ENCODE results near the gene MRM1.

MRM1 gene

DNA sequence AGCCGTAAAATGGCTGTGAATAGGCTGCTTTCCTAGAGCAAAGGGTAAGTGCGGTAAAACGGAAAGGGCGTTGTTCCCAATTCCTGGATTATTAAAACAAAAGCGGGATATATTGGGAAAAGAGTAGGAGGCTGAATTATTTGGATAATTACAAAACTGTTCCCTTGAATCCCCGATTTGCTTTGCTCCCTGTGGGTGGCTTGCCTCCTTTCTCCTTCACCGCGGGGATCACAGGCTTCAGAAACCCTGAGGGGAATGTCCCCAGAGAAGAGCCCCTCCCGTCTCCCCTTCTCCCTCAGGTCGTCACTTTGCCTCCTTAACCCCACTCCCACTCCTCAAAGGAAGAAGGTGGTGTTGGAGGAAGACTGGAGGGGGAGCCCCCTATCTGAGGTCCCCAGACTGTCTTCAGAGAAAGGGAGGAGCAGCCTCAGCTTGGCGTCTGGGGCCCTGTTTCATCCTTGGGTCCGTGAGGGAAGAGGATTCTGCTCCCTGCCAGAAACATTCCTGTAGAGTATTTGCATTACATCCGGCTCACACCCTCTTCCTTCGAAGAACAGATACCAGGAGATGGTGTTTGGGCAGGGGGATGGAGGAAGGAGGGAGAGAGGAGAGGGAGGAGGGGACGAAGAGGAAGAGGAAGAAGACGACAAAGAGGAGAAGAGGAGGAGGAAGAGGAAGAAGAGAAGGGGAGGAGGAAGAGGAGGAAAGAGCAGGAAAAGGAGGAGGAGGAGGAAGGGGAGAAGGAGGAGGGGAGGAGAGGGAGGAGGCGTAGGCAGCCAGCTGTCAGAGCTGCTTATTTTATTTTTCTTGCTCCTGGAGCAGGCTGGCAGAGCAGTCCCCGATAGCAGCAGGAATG lies 31.8 kb downstream of the MRM1 start:
- no peak for DNase-seq

DNA sequence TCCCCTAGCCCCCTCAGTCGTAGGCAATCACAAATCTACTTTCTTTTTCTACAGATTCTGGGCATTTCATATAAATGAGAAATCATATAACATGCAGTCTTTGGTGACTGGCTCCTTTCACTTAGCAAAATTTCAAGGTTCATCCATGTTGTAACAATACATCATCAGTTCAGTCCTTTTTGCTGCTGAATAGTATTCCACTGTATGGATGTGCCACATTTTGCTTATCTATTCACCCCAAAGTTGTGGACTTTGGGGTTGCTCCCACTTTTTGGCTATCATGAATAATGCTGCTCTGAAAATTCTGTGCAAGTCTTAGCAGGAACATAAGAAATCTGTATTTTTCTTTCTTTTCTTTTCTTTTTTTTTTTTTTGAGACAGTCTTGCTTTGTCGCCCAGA lies 39.0 kb downstream of the MRM1 start:
- DNase-seq, result no peak

DNA sequence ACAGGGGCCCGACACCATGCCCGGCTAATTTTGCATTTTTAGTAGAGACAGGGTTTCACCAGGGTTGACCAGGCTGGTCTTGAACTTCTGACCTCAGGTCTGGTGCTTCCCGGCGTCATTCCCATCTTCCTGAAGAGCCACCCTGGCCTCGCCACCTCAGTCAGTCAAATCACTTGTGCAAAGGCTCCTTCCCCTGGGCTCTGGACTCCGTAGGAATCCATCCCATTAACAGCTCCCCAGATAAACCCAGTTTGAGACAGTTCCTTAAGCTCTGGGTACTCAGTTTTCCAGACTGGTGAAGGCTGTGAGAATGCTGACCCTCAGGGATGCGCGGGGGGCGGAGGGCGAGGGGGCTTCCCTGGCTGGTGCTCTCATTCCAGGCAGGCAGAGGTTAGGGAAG lies 39.5 kb downstream of the MRM1 start:
- DNase-seq, result no peak

DNA sequence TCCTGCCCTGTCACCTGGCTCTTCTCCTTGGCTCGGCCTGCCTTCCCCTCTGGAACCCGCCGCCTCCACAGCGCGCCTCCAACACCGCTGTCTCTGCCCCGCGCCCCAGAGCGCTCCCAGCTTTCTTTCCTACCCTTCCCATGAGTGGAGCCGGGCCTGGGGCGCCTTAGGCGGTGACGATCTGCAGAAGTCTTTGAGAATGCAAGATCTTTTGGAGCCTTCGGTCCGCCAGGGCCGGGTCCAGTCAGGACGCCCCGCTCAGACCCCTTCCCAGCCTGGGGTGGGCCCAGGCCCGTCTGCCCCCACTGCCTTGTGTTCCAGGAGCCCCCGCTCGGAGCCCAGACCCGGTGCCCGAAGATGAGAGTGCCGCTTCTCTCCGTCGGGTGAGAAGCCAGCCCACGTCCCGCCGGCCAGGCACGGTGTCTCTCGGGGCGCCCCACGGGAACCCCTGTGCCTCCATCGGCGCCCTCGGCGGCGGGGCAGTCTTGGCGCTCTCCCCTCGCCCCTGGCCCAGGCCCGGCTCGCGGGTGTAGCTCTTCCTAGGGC lies 40.0 kb downstream of the MRM1 start:
- no peak for DNase-seq

DNA sequence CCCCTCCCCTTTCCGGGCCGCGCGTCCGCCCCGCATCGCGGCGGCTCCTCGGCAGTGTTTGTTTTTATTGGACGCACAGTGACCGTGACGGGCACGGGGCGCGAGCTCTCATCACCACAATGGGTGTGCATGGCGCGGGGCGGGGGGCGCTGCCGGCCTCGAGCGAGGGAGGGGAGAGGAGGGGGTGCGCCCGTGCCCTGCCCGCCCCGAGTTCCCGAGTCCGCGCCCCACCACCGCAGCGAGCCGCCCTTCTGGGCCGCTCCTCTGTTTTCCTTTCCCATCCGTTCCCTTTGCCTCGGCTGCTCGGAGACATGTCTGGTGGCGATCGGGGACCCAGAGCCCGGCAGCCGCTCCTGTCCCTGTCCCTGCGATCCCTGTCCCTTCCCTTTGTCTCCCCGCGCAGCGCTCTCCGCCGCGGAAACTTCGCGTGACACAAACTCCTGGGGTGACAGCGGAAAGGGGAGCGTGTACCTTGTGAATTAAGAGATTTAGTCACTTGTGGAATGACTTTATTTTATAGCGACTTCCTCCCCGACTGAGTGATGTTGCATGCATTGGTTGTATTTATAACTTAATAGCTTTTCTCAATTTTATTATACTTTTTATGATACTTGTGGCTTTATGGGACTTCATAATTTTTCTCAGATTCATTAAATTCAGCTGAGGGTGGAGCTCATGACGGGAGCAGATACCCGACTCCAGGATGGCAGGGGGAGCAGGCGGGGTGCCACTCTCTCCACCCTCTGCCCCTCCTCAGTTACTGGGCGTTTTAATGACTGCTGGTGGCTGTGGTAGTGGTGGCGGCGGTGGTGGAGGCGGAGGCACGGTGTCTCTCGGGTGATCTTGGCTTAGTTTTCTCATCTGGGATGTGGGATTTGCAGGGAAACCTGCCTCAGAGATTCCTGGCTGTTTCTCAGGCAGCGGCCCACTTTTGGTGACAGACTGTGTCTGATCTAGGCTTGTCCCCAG lies 40.8 kb downstream of the MRM1 start:
- DNase-seq, result no peak

DNA sequence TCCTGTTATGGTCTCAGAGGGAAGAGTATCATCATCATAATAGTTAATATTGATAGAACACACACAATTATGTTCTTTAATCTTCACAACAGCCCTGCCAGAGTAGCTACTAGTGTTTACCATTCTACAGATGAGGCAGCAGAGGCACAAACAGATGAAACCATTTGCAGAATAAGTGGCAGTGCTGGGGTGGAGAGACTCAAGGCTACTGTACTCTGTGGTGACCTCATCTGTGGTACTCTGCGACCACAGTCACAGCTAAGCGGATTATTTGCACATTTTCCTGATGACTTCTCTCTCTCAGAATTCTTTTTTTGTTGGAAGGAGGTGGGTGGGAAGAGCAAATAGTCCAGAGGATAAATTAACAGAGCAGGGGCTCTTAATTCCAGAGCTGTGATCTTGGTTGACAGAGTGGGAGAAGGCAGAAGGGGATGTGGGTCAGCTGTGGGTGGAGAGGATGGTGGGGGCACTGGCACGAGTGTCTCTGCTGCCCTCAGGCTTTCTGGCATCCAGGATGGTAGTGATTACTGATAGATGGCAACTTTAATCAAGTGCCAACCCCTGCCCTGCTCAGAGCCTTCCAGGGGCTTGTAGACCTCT lies 41.8 kb downstream of the MRM1 start:
- DNase-seq, result no peak

DNA sequence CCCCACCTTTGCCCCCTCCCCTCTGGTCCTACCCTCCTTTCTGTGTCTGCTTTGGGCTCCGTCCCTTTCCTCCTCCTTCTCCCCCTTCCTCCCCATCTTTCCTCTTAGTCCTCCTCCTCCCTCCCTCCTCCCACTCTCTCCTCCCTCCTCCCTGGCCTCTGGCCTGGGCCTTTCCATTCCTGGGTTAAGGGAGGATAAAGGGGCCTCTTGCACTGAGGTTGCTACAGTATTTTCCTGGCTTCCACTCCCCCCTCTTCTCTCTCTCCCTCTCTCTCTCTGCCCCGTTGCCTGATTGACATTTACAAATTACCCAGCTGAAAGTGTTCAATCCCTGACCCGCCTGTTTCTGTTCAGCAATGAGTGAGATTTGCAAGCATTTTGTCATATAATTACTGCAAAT lies 44.0 kb downstream of the MRM1 start:
- DNase-seq, result no peak

DNA sequence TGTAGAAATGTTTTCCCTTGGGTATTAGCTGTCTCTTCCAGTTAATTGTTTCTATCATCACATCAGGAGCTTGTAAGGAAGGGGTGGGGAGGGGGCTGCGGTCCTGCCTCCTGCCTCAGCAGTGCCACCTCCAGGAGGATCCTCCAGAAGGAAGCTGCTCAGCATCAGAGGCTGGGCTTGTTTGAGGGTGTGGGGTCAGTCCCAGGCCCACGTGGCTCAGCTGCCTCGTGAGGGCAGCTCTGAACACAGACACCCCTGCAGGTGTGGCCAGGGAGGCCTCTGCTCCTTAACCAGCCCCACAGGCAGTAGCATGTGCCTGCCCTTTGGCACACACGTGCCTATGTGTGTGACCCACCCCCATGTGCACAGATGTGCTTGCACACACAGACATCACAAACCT lies 46.3 kb downstream of the MRM1 start:
- DNase-seq, result no peak

DNA sequence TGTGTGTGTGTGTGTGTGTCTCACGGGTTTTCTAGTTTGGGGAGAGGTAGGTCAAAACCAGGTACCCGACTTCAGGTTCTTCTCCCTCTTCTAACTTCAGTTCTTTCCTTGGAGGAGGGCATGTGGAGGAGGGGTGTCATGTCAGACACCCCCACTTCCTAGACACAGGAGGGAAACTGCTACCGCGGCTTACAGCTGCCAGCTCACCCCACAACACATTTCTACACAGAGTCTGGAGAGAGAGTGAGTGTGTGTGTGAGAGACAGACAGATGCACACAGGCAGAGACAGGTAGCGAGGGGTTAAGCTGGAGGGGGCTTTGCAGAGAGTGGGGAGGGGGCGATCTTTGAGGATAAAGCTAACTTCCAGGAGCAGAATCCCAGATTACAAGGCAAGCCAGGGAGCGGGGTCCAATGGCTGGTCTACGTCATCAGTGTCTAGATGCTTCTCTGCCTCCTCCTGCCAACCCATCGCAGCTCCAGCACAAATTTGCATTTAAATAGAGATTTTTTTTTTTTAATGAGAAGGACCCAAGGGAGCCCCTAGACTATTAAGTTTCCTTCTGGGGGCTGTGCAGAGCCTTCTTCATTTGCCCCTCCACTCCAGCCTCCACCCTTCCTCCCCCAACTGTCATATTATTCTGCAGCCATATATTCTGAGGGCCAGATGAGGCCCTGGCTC lies 48.9 kb downstream of the MRM1 start:
- DNase-seq, result no peak

DNA sequence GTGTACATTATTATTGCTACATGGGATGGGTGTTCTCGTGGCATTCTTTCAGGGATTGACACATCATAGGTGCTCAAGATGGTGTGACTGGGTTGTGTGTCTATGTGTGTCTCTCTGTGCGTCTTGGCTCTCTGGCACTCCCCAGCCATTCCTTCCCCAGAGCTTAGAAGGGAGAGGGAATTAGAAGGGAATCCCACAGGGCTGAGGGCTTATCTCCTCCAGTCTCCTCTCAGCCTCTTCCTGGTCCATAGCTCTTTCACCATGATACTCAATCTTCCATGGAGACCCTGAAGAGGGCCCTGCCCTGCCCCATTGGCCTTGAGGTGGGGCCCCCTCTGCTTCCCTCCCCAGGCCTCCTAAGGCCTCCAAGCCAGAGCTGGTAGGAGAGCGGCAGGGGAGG lies 52.0 kb downstream of the MRM1 start:
- no peak for DNase-seq

DNA sequence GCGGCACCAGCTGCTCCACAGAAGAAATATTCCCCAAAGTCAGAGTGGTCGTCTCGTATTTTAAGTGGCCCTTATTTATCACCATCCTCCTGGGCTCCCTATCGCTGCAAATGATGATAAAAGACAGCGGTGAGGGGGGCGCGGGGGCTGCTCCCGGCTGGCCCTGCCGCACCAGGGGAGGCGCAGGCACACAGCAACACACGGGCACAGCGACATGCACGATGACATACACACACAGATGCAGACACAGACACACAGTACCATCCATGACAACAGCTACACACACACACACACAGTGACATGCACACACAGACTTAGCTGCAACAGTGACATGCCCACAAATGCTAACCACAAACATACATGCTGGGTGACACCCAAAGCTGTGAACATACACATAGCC lies 52.5 kb downstream of the MRM1 start:
- no peak for DNase-seq

DNA sequence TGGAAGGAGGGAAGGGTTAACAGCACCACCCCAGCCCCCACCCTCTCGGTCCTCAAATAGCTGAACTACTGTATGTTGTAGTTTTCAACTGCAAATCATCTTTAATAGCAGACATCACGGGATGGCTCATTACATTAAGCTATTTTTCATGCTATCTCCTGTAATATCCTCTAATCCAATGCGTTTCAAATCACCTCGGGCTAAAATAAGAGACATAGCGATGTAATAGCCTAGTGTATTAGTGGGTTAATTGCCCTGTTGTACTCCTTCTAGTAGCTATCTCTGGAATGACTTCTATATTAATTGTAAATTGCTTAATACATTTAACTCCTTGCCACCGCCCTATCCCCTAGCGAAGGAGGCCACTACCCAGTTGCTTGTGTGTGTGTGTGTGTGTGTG lies 54.3 kb downstream of the MRM1 start:
- DNase-seq, result no peak

DNA sequence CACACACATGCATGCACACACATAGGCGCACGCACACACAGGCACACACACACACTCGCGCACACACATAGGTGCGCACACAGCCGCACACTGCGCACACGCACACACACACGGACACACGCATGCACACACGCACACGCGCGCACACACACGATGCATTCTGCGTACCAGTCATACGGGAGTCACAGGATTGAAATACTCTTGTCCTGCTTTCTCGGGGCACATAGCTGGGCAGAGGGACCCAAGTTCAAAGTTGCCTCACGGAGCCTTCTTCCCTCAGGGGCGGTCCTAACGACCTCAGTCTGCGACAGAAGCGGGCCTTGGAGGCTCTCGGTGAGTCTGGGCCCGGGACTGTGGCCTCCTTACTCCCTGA lies 56.0 kb downstream of the MRM1 start:
- DNase-seq, result no peak

DNA sequence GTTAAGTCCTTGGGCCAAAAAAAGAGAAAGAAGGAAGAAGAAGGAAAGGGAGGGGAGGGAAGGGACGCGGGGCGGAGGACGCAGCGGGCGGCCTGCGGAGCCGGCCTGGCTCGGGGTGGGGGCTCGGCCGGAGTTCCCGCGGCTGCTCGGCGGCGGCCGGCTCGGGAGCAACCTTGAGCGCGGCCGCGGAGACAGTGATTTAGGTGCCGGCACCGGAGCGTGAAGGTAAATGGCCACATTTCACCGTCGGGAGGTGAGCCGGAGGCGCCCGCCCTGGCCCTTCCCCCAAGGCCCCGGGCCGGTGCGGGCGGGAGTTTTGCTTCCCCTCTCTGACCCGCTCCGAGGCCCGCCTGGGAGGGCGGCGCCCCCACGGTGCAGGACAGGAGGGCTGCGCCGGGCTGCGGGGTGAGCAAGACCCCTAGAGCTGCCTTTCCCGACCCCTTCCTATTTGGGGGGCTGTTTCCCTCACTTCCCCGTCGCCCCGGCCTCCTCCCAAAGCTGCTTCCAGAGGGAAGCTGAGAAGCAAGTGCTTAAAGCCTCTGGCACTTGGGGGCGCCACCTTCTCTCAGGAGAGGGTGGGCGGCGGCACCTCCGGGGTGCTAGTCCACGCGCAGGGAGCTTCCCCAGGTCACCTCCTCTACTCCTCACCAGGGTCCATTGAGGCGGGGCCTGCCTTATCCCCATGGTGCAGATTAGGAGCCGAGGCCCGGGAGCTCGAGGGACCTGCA lies 56.5 kb downstream of the MRM1 start:
- no peak for DNase-seq

All from activated gamma-delta T cell (primary cell).